Activated CD4-positive, alpha-beta T cell treated with anti-CD3 and anti-CD28 coated beads for 24 hours (primary cell): ENCODE measurements around the gene RAB8A.
"Not testable (repeated sequence)": the region's sequence is repeated elsewhere in the genome, so short reads cannot be mapped to it uniquely, and the experiment has no call there.

Experiments
- DNase-seq, 2 donors: peaks; one replicate each; pipeline ENCODE4 v3.0.0-alpha.2; 2020; ENCODE audit warnings: low read depth in 2 of 2

Gene RAB8A

GRCh38 chr19:16178866-16179265 lies 67.2 kb downstream of the RAB8A start:
- not testable (repeated sequence) for DNase-seq

GRCh38 chr19:16180611-16181010 lies 68.9 kb downstream of the RAB8A start:
- no peak for DNase-seq
